GM12892 (cell line): ENCODE measurements around the gene VPS54.

ENCODE experiments used
- POLR2A ChIP-seq: IDR thresholded peaks from 2 replicates; pipeline ENCODE4 v1.6.1; 2011; ENCODE audit warnings: low read depth, low read length, control low read depth
- POLR2AphosphoS5 ChIP-seq: IDR thresholded peaks from 2 replicates; pipeline ENCODE4 v1.6.1; 2011; ENCODE audit warnings: low read depth, low read length, control low read depth

DNA sequence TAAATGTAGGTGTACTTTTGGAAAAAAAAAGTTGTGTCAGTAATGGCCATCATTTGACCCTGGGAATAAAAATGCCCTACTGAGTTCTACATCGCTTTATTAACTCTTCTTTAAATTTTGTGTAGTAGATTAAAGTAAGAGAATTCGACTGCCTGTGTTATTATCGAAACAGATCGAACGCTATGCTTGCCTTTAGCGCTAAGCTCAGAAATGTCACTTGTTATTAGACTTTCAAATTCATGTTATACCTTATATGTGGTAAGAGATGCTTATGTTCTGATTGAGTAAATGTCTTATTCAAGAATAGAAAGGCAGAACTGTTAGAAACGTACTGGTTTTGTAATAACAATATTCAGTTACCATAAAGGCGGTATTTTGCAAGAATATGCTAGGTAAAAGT lies 176.1 kb downstream of the VPS54 start:
- TF ChIP-seq POLR2A = no peak
- no peak for TF ChIP-seq POLR2AphosphoS5
